Measurements from ENCODE around the gene PLCD3. TPM values are rescaled to one million over a fixed set of nuclear protein-coding genes. Genes with fewer than 3 reads are reported as not detected.

PLCD3 gene
- total RNA-seq, 1 experiment from 2014 or later: 55.8 TPM

DNA sequence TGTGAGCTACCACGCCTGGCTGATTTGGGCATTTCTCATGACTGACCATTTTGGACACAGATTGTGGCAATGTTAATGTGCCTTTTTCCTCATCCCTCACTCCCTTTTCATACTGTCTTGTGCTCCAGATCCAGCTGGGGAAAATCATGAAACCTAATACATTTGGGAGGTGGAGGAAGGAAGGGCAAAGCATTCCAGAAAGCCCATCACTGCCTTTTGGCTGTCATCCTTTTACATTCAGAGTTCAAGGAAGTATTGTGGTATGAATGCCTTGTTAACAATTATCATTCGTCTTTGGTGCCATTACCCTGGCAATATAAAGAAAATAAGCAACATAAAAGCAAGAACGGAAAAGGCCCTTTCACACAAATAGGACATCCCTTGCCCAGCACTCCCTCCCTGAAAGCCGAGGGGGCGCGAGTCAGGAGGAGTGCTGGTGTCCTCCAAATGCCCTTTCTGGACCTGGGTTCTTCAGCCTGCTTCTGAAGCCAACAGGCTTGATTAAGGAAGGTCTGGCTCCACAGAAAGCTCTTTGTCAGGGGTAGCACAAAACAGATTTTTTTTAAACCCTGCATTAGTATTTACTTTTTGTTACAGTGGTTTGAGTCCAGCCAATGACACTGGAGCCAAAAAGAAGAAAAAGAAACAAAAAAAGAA, 51.1 kb downstream of the PLCD3 start:
- Mint-ChIP-seq H3K27ac (peak overlapping the region; percentile 18), H3K9me3 (no peaks in the 10 kb centered on the region), H3K4me1 (0 out of 2 replicates have a peak, but pooled peaks cover 3% of the 10 kb centered on the region), H3K27me3 (ENCODE audit: low read depth) (no peaks in the 10 kb centered on the region), H3K4me3 (no peak overlapping the region), H3K36me3 (peaks cover 45% of the 10 kb centered on the region)
- CTCF ChIA-PET: interaction anchor here (0.7 to 1.7 kb wide), 2 partner anchors 37 to 54 kb away, joined by 3 to 5 read pairs; partner anchors contain the start of gene ACBD4
- TF ChIP-seq, protein P1, sequence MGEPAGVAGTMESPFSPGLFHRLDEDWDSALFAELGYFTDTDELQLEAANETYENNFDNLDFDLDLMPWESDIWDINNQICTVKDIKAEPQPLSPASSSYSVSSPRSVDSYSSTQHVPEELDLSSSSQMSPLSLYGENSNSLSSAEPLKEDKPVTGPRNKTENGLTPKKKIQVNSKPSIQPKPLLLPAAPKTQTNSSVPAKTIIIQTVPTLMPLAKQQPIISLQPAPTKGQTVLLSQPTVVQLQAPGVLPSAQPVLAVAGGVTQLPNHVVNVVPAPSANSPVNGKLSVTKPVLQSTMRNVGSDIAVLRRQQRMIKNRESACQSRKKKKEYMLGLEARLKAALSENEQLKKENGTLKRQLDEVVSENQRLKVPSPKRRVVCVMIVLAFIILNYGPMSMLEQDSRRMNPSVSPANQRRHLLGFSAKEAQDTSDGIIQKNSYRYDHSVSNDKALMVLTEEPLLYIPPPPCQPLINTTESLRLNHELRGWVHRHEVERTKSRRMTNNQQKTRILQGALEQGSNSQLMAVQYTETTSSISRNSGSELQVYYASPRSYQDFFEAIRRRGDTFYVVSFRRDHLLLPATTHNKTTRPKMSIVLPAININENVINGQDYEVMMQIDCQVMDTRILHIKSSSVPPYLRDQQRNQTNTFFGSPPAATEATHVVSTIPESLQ (CRISPR knock-in tag; IDR thresholded peaks at IDR 0.05): no peak
- TF ChIP-seq, protein P2, sequence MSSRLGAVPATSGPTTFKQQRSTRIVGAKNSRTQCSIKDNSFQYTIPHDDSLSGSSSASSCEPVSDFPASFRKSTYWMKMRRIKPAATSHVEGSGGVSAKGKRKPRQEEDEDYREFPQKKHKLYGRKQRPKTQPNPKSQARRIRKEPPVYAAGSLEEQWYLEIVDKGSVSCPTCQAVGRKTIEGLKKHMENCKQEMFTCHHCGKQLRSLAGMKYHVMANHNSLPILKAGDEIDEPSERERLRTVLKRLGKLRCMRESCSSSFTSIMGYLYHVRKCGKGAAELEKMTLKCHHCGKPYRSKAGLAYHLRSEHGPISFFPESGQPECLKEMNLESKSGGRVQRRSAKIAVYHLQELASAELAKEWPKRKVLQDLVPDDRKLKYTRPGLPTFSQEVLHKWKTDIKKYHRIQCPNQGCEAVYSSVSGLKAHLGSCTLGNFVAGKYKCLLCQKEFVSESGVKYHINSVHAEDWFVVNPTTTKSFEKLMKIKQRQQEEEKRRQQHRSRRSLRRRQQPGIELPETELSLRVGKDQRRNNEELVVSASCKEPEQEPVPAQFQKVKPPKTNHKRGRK (CRISPR knock-in tag; IDR thresholded peaks at IDR 0.05; ENCODE audit: borderline replicate concordance): no peak
- no peak for TF ChIP-seq SP1 (CRISPR knock-in tag; conservative IDR thresholded peaks at IDR 0.05)
- TF ChIP-seq, protein P3, sequence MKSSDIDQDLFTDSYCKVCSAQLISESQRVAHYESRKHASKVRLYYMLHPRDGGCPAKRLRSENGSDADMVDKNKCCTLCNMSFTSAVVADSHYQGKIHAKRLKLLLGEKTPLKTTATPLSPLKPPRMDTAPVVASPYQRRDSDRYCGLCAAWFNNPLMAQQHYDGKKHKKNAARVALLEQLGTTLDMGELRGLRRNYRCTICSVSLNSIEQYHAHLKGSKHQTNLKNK (CRISPR knock-in tag; IDR thresholded peaks at IDR 0.05): no peak
- no peak for TF ChIP-seq PRRX2 (CRISPR knock-in tag; IDR thresholded peaks at IDR 0.05)
- TF ChIP-seq ELF4 (CRISPR knock-in tag; IDR thresholded peaks at IDR 0.05; ENCODE audit: low read depth): no peak
- TF ChIP-seq MXD4 (CRISPR knock-in tag; IDR thresholded peaks at IDR 0.05; ENCODE audit: borderline replicate concordance): no peak
- DNase-seq (ENCODE audit: low spot score) (no peak), ATAC-seq (no peak)
- POLR2A ChIA-PET: no interaction called here

DNA sequence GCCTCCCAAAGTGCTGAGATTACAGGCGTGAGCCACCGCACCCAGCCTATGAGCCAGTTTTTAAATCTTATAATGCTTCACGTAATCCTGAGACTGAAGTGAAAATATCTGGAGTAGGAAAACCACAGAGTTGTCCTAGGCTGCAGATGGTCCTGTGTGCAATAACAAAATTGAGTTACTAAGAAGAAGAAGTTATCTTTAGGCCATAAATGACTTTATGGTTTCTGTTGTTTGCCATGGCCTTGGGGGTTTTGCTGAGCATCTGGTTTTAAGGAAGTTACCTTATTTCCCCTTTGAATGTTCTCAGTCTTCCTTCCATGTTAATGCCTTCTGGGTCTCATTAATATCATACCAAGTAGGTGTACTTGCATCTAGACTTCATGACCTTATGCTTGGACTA, 54.7 kb downstream of the PLCD3 start:
- ChIA-PET CTCF (interaction anchor here (2.0 kb wide), 1 partner anchor 21 kb away, joined by 7 read pairs; no protein-coding TSS in a partner anchor), POLR2A (no interaction called here)
- no peak overlapping the region for H3K4me3 Mint-ChIP-seq
- 0 out of 2 replicates have a peak, but pooled peaks cover 3% of the 10 kb centered on the region for H3K4me1 Mint-ChIP-seq
- no peak for DNase-seq (ENCODE audit: low spot score)
- no peaks in the 10 kb centered on the region for H3K27me3 Mint-ChIP-seq (ENCODE audit: low read depth)
- no peak overlapping the region for H3K27ac Mint-ChIP-seq
- H3K9me3 Mint-ChIP-seq: no peaks in the 10 kb centered on the region
- H3K36me3 Mint-ChIP-seq: peaks cover 45% of the 10 kb centered on the region
- ATAC-seq: no peak
- TF ChIP-seq PRRX2 (CRISPR knock-in tag; IDR thresholded peaks at IDR 0.05) (no peak), FOXK1 (CRISPR knock-in tag; IDR thresholded peaks at IDR 0.05) (no peak), ELF4 (CRISPR knock-in tag; IDR thresholded peaks at IDR 0.05; ENCODE audit: low read depth) (no peak), IRF2 (CRISPR knock-in tag; IDR thresholded peaks at IDR 0.05; ENCODE audit: borderline replicate concordance, low read depth) (no peak), HMGA2 (CRISPR knock-in tag; IDR thresholded peaks at IDR 0.05) (no peak), ZNF138 (CRISPR knock-in tag; conservative IDR thresholded peaks at IDR 0.05) (no peak), ZNF232 (CRISPR knock-in tag; IDR thresholded peaks at IDR 0.05) (no peak), SMAD3 (CRISPR knock-in tag; IDR thresholded peaks at IDR 0.05; ENCODE audit: borderline replicate concordance) (no peak), TEAD1 (CRISPR knock-in tag; IDR thresholded peaks at IDR 0.05) (no peak), MYBL2 (CRISPR knock-in tag; IDR thresholded peaks at IDR 0.05) (no peak)
- TF ChIP-seq, protein P4, sequence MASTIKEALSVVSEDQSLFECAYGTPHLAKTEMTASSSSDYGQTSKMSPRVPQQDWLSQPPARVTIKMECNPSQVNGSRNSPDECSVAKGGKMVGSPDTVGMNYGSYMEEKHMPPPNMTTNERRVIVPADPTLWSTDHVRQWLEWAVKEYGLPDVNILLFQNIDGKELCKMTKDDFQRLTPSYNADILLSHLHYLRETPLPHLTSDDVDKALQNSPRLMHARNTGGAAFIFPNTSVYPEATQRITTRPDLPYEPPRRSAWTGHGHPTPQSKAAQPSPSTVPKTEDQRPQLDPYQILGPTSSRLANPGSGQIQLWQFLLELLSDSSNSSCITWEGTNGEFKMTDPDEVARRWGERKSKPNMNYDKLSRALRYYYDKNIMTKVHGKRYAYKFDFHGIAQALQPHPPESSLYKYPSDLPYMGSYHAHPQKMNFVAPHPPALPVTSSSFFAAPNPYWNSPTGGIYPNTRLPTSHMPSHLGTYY (CRISPR knock-in tag; IDR thresholded peaks at IDR 0.05): no peak
- TF ChIP-seq, protein P5, sequence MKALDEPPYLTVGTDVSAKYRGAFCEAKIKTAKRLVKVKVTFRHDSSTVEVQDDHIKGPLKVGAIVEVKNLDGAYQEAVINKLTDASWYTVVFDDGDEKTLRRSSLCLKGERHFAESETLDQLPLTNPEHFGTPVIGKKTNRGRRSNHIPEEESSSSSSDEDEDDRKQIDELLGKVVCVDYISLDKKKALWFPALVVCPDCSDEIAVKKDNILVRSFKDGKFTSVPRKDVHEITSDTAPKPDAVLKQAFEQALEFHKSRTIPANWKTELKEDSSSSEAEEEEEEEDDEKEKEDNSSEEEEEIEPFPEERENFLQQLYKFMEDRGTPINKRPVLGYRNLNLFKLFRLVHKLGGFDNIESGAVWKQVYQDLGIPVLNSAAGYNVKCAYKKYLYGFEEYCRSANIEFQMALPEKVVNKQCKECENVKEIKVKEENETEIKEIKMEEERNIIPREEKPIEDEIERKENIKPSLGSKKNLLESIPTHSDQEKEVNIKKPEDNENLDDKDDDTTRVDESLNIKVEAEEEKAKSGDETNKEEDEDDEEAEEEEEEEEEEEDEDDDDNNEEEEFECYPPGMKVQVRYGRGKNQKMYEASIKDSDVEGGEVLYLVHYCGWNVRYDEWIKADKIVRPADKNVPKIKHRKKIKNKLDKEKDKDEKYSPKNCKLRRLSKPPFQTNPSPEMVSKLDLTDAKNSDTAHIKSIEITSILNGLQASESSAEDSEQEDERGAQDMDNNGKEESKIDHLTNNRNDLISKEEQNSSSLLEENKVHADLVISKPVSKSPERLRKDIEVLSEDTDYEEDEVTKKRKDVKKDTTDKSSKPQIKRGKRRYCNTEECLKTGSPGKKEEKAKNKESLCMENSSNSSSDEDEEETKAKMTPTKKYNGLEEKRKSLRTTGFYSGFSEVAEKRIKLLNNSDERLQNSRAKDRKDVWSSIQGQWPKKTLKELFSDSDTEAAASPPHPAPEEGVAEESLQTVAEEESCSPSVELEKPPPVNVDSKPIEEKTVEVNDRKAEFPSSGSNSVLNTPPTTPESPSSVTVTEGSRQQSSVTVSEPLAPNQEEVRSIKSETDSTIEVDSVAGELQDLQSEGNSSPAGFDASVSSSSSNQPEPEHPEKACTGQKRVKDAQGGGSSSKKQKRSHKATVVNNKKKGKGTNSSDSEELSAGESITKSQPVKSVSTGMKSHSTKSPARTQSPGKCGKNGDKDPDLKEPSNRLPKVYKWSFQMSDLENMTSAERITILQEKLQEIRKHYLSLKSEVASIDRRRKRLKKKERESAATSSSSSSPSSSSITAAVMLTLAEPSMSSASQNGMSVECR (CRISPR knock-in tag; IDR thresholded peaks at IDR 0.05; ENCODE audit: borderline replicate concordance): no peak
- TF ChIP-seq, protein P6, sequence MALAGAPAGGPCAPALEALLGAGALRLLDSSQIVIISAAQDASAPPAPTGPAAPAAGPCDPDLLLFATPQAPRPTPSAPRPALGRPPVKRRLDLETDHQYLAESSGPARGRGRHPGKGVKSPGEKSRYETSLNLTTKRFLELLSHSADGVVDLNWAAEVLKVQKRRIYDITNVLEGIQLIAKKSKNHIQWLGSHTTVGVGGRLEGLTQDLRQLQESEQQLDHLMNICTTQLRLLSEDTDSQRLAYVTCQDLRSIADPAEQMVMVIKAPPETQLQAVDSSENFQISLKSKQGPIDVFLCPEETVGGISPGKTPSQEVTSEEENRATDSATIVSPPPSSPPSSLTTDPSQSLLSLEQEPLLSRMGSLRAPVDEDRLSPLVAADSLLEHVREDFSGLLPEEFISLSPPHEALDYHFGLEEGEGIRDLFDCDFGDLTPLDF (CRISPR knock-in tag; IDR thresholded peaks at IDR 0.05): no peak
- TF ChIP-seq, protein P7, sequence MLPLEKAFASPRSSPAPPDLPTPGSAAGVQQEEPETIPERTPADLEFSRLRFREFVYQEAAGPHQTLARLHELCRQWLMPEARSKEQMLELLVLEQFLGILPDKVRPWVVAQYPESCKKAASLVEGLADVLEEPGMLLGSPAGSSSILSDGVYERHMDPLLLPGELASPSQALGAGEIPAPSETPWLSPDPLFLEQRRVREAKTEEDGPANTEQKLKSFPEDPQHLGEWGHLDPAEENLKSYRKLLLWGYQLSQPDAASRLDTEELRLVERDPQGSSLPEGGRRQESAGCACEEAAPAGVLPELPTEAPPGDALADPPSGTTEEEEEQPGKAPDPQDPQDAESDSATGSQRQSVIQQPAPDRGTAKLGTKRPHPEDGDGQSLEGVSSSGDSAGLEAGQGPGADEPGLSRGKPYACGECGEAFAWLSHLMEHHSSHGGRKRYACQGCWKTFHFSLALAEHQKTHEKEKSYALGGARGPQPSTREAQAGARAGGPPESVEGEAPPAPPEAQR (CRISPR knock-in tag; IDR thresholded peaks at IDR 0.05): no peak
- TF ChIP-seq, protein P3 (CRISPR knock-in tag; IDR thresholded peaks at IDR 0.05): no peak
- TF ChIP-seq, protein P8, sequence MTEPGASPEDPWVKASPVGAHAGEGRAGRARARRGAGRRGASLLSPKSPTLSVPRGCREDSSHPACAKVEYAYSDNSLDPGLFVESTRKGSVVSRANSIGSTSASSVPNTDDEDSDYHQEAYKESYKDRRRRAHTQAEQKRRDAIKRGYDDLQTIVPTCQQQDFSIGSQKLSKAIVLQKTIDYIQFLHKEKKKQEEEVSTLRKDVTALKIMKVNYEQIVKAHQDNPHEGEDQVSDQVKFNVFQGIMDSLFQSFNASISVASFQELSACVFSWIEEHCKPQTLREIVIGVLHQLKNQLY (CRISPR knock-in tag; IDR thresholded peaks at IDR 0.05): no peak

Data from WTC11 (cell line).